ENCODE measurements around the gene LEKR1.

Gene LEKR1

GRCh38 chr3:157086775-157087174 is 260.6 kb downstream of the LEKR1 start:
- DNase-seq: no peak

DNA sequence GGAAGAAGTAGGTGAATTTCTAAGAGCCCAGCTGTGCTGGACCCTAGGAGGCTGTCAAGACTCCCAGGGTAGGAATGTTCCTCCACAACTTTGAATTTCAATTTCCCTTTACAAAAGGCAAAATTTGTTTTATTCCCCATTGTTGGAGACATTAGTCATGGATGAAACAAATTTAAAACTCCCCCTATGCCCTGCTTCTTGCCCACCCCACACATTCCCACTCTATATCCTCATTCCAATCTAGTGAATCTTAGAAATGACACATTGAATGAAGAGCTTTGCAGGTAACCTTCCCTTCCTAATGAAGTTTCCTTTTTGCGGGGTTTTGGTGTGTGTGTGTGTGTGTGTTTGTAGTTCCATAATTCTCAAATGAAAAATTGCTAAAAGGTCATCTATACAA is 261.2 kb downstream of the LEKR1 start:
- no peak for DNase-seq

DNA sequence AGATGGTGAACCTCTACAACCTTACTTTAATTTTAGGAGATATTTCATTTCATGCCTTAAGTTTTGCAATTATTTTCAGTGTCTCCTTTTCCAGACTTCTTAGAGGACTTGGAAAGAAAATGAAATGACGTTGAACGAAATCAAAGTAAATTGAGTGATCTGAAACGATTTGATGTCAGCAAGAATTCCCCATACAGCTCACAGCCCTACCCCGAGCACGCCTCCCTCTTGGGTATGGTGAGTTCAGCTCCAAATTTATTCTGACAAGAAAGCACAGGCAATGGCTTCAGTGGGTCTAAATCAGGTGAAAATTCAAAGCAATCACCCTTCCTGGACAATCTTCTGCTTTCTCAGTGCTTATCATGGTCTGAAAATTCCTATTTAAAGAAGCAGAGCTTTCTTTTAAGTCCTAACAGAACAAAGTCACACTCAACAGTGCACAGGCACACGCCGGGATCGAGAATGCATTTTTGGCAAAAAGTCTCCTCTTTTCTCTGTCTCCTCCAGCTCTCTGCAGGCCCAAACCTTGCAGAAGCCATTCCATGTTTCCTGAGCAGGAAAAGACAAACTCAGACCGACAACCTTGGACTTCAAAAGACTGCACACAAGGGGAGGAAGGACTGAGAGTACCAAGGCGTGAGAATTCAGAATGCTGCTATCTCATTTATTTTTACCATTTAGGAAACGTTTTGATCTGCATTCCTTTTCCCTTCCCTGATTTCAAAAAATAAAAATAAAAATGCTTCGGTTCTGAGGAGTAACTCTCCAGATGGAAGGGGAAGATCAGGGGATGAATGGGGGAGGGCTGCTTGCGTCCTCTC is 261.8 kb downstream of the LEKR1 start:
- no peak for DNase-seq

DNA sequence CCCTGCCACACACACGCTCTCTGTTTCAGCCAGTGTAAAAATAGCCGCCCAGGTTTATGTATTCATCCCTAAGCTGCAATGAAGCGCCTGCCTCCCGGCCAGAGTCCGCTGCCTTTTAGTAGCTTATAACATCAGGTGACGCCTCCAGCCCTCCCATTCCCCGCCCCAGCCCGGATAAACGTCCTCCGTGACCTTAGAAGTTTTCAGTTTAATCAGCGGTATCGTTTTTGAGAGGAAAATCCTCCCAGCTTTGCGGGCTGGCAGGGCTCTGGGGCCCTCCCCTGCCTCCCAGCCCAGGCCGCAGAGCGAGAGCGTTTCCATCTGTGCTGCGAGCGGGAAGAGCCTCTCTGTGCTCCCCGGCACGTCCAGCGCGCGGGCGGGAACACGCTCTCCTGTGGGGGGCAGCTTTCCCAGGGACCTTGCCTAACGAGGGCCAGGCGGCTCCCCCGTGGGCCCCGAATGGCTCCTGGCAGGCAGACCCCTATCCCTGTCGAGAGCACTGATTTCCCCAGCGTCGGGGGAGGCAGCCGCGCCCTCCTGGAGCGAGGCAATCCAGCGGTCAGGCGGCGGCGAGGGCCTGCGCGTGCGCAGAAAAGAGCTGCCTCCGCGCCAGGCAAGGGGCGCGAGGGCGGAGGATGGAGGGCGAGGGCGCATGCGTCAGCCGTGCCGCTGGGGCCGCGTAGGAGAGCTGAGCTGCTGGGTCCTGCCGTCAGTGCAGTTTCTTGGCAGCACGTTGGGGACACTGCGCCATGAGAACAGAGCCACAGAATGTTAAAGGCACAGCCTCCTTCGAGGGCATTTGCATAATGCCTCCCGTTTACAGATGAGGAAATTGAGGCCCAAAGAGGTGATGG is 262.7 kb downstream of the LEKR1 start:
- DNase-seq: no peak

DNA sequence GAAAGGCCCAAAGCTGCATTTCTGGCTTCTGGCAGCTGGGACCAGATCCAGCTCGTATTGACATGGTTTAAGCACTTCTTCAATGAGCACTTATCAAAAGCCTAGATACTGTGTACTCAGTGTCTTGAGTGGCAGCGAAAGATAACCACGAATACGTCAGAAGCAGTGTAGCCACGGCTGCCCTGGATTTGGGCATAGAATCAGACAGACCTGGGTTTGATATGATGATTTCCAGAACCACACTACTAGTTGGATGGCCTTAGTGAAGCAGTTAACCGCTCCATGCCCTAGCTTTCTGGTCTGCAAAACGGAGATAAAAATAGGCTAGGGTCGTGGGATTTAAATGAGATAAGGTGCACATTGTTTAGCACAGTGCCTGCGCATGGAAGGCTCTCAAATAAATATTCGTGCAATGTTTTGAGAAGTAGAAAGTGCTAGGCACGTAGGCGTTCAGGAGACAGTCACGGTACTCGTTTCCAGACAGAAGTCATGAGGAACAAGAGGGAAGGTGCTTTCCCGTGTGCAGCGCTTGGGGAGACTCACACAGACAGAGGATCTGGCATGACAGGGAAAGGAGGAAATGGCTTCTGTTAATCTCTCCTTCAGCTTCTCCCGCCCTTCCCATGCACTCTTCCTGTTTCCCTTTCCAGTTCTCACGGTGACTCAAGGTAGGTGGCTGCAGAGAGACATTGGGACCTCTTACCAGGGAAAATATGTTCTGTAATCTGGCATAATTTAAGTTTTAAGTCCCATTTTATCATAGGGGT is 263.5 kb downstream of the LEKR1 start:
- DNase-seq: no peak

- no peak for DNase-seq
Measured at GRCh38 chr3:157091083-157091833, 265.1 kb downstream of the LEKR1 start.

DNA sequence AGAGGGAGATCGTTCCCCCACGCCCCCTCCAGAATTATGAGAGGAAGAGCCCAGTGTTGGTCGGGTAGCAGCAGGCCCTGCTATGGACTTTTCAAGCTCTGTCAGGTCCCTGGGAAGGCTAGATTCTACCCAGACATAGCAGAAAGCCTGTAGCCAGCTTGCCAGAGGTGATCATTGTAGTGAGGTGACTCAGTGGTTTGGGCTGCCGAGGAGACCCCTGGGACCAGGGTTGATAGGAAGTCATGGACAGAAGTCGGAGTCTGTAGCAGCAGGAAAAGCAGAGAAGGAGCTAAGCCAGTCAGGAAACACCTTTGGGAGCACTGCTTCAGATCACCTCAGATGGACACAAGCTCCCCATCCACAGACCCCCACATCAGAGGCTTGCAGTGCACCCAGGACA is 266.1 kb downstream of the LEKR1 start:
- DNase-seq: no peak

- DNase-seq: no peak
Measured at GRCh38 chr3:157093096-157093495, 266.9 kb downstream of the LEKR1 start.

DNA sequence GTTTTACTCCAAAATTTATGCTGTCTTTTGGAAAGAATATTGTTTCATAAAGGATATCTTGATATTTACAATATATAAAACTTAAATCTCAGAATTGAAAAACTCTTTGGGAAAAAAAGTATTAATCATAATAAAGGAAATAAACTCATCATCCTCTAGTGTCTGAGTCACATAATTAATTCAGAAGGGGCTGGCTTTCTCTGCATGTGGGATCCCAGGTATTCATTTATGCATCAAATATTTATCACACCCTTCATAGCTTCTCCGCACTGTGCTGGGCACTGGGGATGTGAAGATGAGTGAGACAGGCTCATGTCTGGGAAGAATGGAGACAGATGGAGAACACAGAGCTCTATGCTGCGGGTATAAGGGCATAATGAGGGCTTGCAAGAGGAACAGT is 268.1 kb downstream of the LEKR1 start:
- DNase-seq: no peak

- no peak for DNase-seq
Measured at GRCh38 chr3:157094751-157095480, 268.8 kb downstream of the LEKR1 start.
